Keratinocyte (primary cell): Measurements from ENCODE around the gene SETD1B.

Source experiments
- EZH2 ChIP-seq: IDR thresholded peaks from one replicate; pipeline ENCODE4 v1.6.1; 2012; ENCODE audit warnings: inconsistent platforms, mild to moderate bottlenecking, low read length, moderate library complexity
- TF ChIP-seq, protein P1 (sequence below), 3 experiments: IDR thresholded peaks in 1 of 3; conservative IDR thresholded peaks in 1 of 3; optimal IDR thresholded peaks in 1 of 3; 2 replicates in 2 of 3; 3 replicates in 1 of 3; pipeline versions ENCODE3 to v1.5.1; 2011; ENCODE audit warnings: low read length in 3 of 3, mild to moderate bottlenecking in 3 of 3, moderate library complexity in 2 of 3, control low read depth in 1 of 3, inconsistent platforms in 1 of 3; ENCODE audit not compliant: insufficient read depth in 2 of 3; ENCODE audit errors: extremely low read depth in 1 of 3

DNA sequence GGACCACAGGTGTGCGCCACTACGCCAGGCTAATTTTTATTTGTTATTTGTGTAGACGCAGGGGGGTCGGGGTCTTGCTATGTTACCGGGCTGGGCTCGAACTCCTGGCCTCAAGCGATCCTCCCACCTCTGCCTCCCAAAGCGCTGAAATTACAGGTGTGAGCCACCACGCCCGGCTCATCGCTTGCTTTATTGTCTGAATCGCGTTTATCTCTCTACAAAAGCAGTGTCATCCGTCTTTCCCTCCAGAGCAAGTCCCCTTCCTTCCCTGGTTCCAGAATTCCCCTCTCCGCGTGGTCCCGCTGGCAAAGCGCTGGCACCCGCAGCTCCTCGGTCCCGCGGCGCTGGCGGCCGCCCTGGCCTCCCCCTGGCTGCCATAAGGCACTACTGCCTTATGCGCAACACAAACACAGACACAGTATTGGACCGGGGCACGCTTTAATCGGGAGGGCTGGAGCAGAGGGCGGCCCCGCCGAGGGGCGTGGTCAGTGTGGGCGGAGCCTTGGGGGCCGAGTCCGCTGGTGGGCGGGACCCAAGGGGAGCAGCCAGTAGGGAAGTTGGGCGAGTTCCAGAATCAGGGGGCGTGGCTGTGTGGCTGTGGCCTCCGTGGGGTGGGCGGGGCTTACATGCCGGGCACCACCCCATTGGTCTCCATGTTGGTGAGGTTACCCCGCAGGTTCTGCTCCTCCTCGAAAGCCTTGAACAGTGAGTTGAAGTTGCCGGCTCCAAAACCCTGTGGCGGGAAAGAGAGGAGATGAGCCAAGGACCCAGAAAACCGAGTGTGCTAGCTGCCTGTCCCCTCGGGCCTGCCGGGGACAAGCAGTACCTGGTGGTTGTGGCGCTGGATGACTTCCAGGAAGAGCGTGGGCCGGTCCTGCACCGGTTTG lies 35.5 kb downstream of the SETD1B start:
- TF ChIP-seq, protein P1, sequence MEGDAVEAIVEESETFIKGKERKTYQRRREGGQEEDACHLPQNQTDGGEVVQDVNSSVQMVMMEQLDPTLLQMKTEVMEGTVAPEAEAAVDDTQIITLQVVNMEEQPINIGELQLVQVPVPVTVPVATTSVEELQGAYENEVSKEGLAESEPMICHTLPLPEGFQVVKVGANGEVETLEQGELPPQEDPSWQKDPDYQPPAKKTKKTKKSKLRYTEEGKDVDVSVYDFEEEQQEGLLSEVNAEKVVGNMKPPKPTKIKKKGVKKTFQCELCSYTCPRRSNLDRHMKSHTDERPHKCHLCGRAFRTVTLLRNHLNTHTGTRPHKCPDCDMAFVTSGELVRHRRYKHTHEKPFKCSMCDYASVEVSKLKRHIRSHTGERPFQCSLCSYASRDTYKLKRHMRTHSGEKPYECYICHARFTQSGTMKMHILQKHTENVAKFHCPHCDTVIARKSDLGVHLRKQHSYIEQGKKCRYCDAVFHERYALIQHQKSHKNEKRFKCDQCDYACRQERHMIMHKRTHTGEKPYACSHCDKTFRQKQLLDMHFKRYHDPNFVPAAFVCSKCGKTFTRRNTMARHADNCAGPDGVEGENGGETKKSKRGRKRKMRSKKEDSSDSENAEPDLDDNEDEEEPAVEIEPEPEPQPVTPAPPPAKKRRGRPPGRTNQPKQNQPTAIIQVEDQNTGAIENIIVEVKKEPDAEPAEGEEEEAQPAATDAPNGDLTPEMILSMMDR (optimal IDR thresholded peaks at IDR 0.05 in 1 of 3, IDR thresholded peaks at IDR 0.05 in 1 of 3, conservative IDR thresholded peaks at IDR 0.05 in 1 of 3; ENCODE audit: extremely low read depth in 1 of 3, insufficient read depth in 2 of 3, low read length in 3 of 3) = peak in 2 of 3 experiments; percentile 24 to 49
- TF ChIP-seq EZH2 = no peak
